ENCODE results near the gene SLC8B1. TPM values are rescaled to one million over a fixed set of nuclear protein-coding genes. Genes with fewer than 3 reads are reported as not detected.

The SLC8B1 gene
- total and polyA plus RNA-seq, 2 donors (not counting 1 experiment from before 2014, with no cell fraction given), result 16.7 to 16.8 TPM

DNA sequence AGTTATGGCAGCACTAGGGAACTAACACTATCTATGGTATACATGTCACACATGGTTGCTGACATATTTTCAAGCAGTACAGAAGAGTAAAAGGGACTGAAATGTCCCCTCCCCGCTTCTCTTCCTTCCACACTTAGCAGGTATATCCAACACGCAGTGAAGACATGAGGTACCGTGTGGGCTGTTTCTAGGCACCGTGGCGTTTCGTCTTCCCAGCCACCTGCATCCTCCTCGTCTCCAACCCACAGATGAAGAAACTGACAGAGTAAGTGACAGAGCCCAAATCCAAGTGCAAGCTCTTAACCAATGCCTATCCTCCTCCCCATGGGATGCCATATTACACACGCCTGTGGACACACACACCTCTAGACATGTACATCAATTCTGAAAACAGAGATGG is 32.4 kb downstream of the SLC8B1 start:
- Histone ChIP-seq H4K20me1 (ENCODE audit: control insufficient read depth, extremely low read depth, insufficient read depth, low read length) (no peaks in the 10 kb centered on the region), H3K9me3 (ENCODE audit: control insufficient read depth, insufficient read depth, low read depth, low read length) (no peaks in the 10 kb centered on the region), H2AFZ (ENCODE audit: low read length) (no peak overlapping the region), H3K4me3 (replicated peaks in 1 of 4; ENCODE audit: control extremely low read depth in 1 of 4, insufficient read depth in 1 of 4, low read depth in 3 of 4, low read length in 4 of 4) (no peak overlapping the region), H3K4me1 (ENCODE audit: control insufficient read depth, extremely low read depth, insufficient read depth, low read length) (peaks cover 12% of the 10 kb centered on the region), H3K27me3 (ENCODE audit: control insufficient read depth, insufficient read depth, low read length) (no peaks in the 10 kb centered on the region), H3K79me2 (ENCODE audit: control insufficient read depth, insufficient read depth, low read length) (no peaks in the 10 kb centered on the region), H3K9ac (ENCODE audit: insufficient read depth, low read length) (no peak overlapping the region), H3K36me3 (ENCODE audit: control insufficient read depth, insufficient read depth, low read length) (peaks cover 4% of the 10 kb centered on the region), H3K27ac (ENCODE audit: insufficient read depth, low read length) (no peak overlapping the region), H3K4me2 (ENCODE audit: extremely low read depth, insufficient read depth, low read length) (no peak overlapping the region)
- TF ChIP-seq EZH2 (IDR thresholded peaks at IDR 0.05; ENCODE audit: low read length, missing control alignments), result no peak
- TF ChIP-seq, protein P1, sequence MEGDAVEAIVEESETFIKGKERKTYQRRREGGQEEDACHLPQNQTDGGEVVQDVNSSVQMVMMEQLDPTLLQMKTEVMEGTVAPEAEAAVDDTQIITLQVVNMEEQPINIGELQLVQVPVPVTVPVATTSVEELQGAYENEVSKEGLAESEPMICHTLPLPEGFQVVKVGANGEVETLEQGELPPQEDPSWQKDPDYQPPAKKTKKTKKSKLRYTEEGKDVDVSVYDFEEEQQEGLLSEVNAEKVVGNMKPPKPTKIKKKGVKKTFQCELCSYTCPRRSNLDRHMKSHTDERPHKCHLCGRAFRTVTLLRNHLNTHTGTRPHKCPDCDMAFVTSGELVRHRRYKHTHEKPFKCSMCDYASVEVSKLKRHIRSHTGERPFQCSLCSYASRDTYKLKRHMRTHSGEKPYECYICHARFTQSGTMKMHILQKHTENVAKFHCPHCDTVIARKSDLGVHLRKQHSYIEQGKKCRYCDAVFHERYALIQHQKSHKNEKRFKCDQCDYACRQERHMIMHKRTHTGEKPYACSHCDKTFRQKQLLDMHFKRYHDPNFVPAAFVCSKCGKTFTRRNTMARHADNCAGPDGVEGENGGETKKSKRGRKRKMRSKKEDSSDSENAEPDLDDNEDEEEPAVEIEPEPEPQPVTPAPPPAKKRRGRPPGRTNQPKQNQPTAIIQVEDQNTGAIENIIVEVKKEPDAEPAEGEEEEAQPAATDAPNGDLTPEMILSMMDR (conservative IDR thresholded peaks at IDR 0.05 in 1 of 2, IDR thresholded peaks at IDR 0.05 in 1 of 2; ENCODE audit: low read depth in 1 of 2, low read length in 2 of 2), result no peak
- DNase-seq (ENCODE audit: low read depth in 2 of 2), result no peak

DNA sequence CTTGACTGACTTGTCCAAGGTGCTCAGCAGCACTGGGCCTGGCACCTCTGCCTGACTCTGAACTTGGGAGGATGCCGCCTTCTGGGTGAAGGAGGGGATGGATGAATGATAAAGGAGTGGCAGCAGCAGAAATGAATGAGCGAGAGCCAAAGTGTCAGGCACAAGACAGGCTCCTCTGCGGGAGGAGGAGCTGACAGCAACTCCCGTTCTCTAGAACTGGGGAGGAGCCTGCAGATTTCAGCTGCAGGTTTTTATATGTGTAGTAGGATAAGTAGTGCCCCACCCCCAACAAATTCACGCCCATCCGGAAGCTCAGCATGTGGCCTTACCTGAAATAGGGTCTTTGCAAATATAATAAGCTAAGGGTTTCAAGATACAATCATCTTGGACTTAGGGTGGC is 33.1 kb downstream of the SLC8B1 start:
- H3K27me3 ChIP-seq (ENCODE audit: control insufficient read depth, insufficient read depth, low read length), result no peaks in the 10 kb centered on the region
- no peak overlapping the region for H2AFZ ChIP-seq (ENCODE audit: low read length)
- no peak overlapping the region for H3K27ac ChIP-seq (ENCODE audit: insufficient read depth, low read length)
- no peaks in the 10 kb centered on the region for H4K20me1 ChIP-seq (ENCODE audit: control insufficient read depth, extremely low read depth, insufficient read depth, low read length)
- no peaks in the 10 kb centered on the region for H3K79me2 ChIP-seq (ENCODE audit: control insufficient read depth, insufficient read depth, low read length)
- no peak for DNase-seq (ENCODE audit: low read depth in 2 of 2)
- peaks cover 12% of the 10 kb centered on the region for H3K4me1 ChIP-seq (ENCODE audit: control insufficient read depth, extremely low read depth, insufficient read depth, low read length)
- no peak overlapping the region for H3K9ac ChIP-seq (ENCODE audit: insufficient read depth, low read length)
- H3K4me2 ChIP-seq (ENCODE audit: extremely low read depth, insufficient read depth, low read length), result no peak overlapping the region
- H3K36me3 ChIP-seq (ENCODE audit: control insufficient read depth, insufficient read depth, low read length), result peaks cover 4% of the 10 kb centered on the region
- no peak overlapping the region for H3K4me3 ChIP-seq (replicated peaks in 1 of 4; ENCODE audit: control extremely low read depth in 1 of 4, insufficient read depth in 1 of 4, low read depth in 3 of 4, low read length in 4 of 4)
- TF ChIP-seq, protein P1 (conservative IDR thresholded peaks at IDR 0.05 in 1 of 2, IDR thresholded peaks at IDR 0.05 in 1 of 2; ENCODE audit: low read depth in 1 of 2, low read length in 2 of 2), result no peak
- TF ChIP-seq EZH2 (IDR thresholded peaks at IDR 0.05; ENCODE audit: low read length, missing control alignments), result no peak
- no peaks in the 10 kb centered on the region for H3K9me3 ChIP-seq (ENCODE audit: control insufficient read depth, insufficient read depth, low read depth, low read length)

DNA sequence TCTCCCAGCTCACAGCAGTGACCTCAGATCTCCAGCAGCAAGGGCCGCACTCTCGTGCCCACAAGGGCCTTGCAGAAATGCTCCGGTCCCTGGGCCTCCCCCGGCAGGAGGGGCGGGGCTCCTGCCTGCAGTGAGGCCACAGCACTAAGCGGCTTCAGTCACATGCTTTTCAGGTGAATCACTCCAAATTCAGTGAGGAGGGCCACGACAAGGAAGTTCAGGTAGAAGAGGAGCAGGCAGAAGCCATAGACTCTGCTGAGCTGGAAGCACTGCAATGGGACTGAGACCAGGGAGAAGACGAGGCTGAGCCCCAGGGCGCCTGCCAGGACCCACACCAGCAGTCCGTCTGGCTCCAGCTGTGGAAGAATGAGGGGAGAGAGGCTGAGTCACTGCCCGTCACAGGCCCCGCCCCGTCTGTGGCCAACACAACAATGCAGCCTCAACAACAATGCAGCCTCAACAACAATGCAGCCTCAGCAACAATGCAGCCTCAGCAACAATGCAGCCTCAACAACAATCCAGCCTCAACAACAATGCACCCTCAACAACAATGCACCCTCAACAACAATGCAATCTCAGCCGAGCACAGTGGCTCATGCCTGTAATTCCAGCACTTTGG is 35.2 kb downstream of the SLC8B1 start:
- Histone ChIP-seq H3K4me1 (ENCODE audit: control insufficient read depth, extremely low read depth, insufficient read depth, low read length) (peaks cover 12% of the 10 kb centered on the region), H2AFZ (ENCODE audit: low read length) (peak overlapping the region; percentile 30), H3K9ac (ENCODE audit: insufficient read depth, low read length) (no peak overlapping the region), H3K9me3 (ENCODE audit: control insufficient read depth, insufficient read depth, low read depth, low read length) (no peaks in the 10 kb centered on the region), H3K4me3 (replicated peaks in 1 of 4; ENCODE audit: control extremely low read depth in 1 of 4, insufficient read depth in 1 of 4, low read depth in 3 of 4, low read length in 4 of 4) (no peak overlapping the region), H3K27ac (ENCODE audit: insufficient read depth, low read length) (peak overlapping the region; percentile 59), H3K4me2 (ENCODE audit: extremely low read depth, insufficient read depth, low read length) (peak overlapping the region; percentile 64), H4K20me1 (ENCODE audit: control insufficient read depth, extremely low read depth, insufficient read depth, low read length) (no peaks in the 10 kb centered on the region), H3K36me3 (ENCODE audit: control insufficient read depth, insufficient read depth, low read length) (no peaks in the 10 kb centered on the region), H3K79me2 (ENCODE audit: control insufficient read depth, insufficient read depth, low read length) (no peaks in the 10 kb centered on the region), H3K27me3 (ENCODE audit: control insufficient read depth, insufficient read depth, low read length) (no peaks in the 10 kb centered on the region)
- DNase-seq (ENCODE audit: low read depth in 2 of 2), result peak; percentile 81 to 87
- no peak for TF ChIP-seq EZH2 (IDR thresholded peaks at IDR 0.05; ENCODE audit: low read length, missing control alignments)
- TF ChIP-seq, protein P1 (conservative IDR thresholded peaks at IDR 0.05 in 1 of 2, IDR thresholded peaks at IDR 0.05 in 1 of 2; ENCODE audit: low read depth in 1 of 2, low read length in 2 of 2), result no peak

Measured in fibroblast of lung (primary cell).